ENCODE data around the gene UCN3.

UCN3 gene, protein sequence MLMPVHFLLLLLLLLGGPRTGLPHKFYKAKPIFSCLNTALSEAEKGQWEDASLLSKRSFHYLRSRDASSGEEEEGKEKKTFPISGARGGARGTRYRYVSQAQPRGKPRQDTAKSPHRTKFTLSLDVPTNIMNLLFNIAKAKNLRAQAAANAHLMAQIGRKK
- 0 reads per million in 3 donors for total RNA-seq

DNA sequence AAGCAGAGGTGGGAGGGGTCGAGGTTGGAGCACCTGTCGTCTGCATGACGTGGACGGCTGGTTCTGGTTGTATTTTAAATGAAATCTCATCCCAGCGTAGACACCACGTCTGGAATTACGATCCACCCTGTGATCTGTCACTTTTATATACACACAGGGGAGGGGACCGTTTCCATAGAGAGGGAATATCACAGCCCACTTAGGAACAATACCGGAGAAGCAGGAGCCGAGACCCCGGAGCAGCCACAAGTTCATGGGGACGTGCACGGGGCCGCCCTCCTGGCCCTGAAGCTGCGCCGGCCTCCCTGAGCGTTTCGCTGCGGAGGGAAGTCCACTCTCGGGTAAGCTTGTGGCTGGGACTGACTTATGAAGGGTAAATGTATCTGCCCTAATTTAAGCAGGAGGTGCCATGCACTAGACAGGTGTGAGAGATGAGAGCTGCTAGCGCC is at the start of gene UCN3:
Gene UCN3, plus strand, starts transcription at position 77 of the 449 bp plus-strand sequence. CDS start 8,755 bp downstream, outside the sequence.
- Histone ChIP-seq H3K4me3 (ENCODE audit: insufficient read depth, low read depth, low read length, poor library complexity, severe bottlenecking) (no peak within 1 kb of the TSS), H3K27me3 (replicated peaks; ENCODE audit: control insufficient read depth, insufficient read depth, low read length, poor library complexity, severe bottlenecking) (no peaks in the 10 kb centered on the region), H3K36me3 (ENCODE audit: control insufficient read depth, insufficient read depth, low read length) (no peaks in the 10 kb centered on the region), H3K4me1 (ENCODE audit: control insufficient read depth, insufficient read depth, low read length, poor library complexity, severe bottlenecking) (no peaks in the 10 kb centered on the region), H3K27ac (ENCODE audit: insufficient read depth, low read length, poor library complexity, severe bottlenecking) (no peak within 1 kb of the TSS), H3K9me3 (ENCODE audit: control insufficient read depth, low read length) (no peaks in the 10 kb centered on the region)
- no peak for DNase-seq

DNA sequence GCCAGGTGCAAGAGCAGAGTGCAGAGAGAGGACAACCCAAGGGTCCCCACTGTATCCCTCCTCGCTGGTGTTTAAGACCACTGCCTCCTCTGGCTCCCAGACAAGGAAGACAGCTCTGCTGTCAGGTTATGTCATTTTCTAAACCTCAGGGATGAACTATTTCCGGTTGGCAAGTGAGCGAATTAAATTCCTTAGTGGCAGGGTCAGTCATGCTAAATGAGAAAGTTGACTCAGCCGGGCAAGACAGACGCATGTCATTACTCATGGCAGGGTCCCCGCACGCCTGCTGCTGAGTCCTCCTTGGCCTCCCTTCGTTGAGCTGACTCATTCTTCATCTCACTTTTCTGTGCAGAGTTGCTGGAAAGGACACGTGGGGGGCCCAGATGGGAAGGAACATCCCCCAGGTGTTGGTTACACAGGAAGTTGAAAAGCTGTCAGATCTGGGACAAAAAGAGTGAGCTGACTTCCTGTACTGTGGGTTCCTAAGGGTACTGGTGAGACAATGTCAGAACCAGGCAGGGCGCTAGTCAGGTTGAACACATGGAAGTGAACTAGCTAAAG is 47.1 kb upstream of the UCN3 start:
- no peak overlapping the region for H3K27ac ChIP-seq (ENCODE audit: insufficient read depth, low read length, poor library complexity, severe bottlenecking)
- H3K27me3 ChIP-seq (replicated peaks; ENCODE audit: control insufficient read depth, insufficient read depth, low read length, poor library complexity, severe bottlenecking), result no peaks in the 10 kb centered on the region
- DNase-seq, result peak; percentile 22 to 52 (median 31)
- no peaks in the 10 kb centered on the region for H3K9me3 ChIP-seq (ENCODE audit: control insufficient read depth, low read length)
- H3K36me3 ChIP-seq (ENCODE audit: control insufficient read depth, insufficient read depth, low read length), result no peaks in the 10 kb centered on the region
- peaks cover 7% of the 10 kb centered on the region for H3K4me1 ChIP-seq (ENCODE audit: control insufficient read depth, insufficient read depth, low read length, poor library complexity, severe bottlenecking)
- no peak overlapping the region for H3K4me3 ChIP-seq (ENCODE audit: insufficient read depth, low read depth, low read length, poor library complexity, severe bottlenecking)

GRCh38 chr10:5318148-5318547 is 46.6 kb upstream of the UCN3 start:
- no peak overlapping the region for H3K4me3 ChIP-seq (ENCODE audit: insufficient read depth, low read depth, low read length, poor library complexity, severe bottlenecking)
- H3K4me1 ChIP-seq (ENCODE audit: control insufficient read depth, insufficient read depth, low read length, poor library complexity, severe bottlenecking), result peaks cover 7% of the 10 kb centered on the region
- H3K9me3 ChIP-seq (ENCODE audit: control insufficient read depth, low read length), result no peaks in the 10 kb centered on the region
- no peak overlapping the region for H3K27ac ChIP-seq (ENCODE audit: insufficient read depth, low read length, poor library complexity, severe bottlenecking)
- no peak for DNase-seq
- H3K36me3 ChIP-seq (ENCODE audit: control insufficient read depth, insufficient read depth, low read length), result no peaks in the 10 kb centered on the region
- H3K27me3 ChIP-seq (replicated peaks; ENCODE audit: control insufficient read depth, insufficient read depth, low read length, poor library complexity, severe bottlenecking), result no peaks in the 10 kb centered on the region

DNA sequence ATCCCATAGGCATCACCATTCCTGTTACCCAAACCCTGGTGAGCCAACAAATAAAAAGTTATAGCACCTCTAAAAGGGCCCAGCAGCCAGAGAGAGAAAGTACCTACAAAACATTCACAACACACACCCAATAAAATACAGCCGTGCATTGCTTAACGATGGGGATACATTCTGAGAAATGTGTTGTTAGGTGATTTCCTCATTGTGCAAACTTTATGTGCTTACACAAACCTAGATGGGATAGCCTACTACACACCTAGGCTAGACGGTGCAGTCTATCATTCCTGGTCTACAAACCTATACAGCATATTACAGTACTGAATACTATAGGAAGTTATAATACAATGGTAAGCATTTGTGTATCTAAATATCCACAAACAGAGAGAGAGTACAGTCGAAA is 44.9 kb upstream of the UCN3 start:
- peaks cover 4% of the 10 kb centered on the region for H3K4me1 ChIP-seq (ENCODE audit: control insufficient read depth, insufficient read depth, low read length, poor library complexity, severe bottlenecking)
- no peak overlapping the region for H3K27ac ChIP-seq (ENCODE audit: insufficient read depth, low read length, poor library complexity, severe bottlenecking)
- no peaks in the 10 kb centered on the region for H3K36me3 ChIP-seq (ENCODE audit: control insufficient read depth, insufficient read depth, low read length)
- no peaks in the 10 kb centered on the region for H3K9me3 ChIP-seq (ENCODE audit: control insufficient read depth, low read length)
- H3K27me3 ChIP-seq (replicated peaks; ENCODE audit: control insufficient read depth, insufficient read depth, low read length, poor library complexity, severe bottlenecking), result no peaks in the 10 kb centered on the region
- DNase-seq, result no peak
- H3K4me3 ChIP-seq (ENCODE audit: insufficient read depth, low read depth, low read length, poor library complexity, severe bottlenecking), result no peak overlapping the region

DNA sequence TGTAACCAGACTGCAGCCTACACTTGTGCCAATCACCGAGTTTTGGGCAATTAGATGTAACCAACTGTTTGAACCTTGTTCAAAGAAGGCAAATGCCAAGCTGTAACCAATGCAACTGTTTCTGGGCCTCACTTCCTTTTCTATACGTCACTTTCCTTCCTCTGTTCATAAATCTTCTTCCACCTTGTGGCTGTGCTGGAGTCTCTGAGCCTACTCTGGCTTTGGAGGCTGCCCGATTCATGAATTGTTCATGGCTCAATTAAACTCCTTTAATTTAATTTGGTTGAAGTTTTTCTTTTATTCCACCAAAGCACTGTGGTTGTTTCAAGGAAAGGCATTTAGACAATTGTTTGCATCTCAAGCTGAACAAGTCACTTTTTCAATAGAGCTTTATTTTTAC is 43.5 kb upstream of the UCN3 start:
- H3K27ac ChIP-seq (ENCODE audit: insufficient read depth, low read length, poor library complexity, severe bottlenecking), result no peak overlapping the region
- DNase-seq, result no peak
- no peaks in the 10 kb centered on the region for H3K9me3 ChIP-seq (ENCODE audit: control insufficient read depth, low read length)
- H3K4me1 ChIP-seq (ENCODE audit: control insufficient read depth, insufficient read depth, low read length, poor library complexity, severe bottlenecking), result peaks cover 4% of the 10 kb centered on the region
- H3K27me3 ChIP-seq (replicated peaks; ENCODE audit: control insufficient read depth, insufficient read depth, low read length, poor library complexity, severe bottlenecking), result no peaks in the 10 kb centered on the region
- H3K4me3 ChIP-seq (ENCODE audit: insufficient read depth, low read depth, low read length, poor library complexity, severe bottlenecking), result no peak overlapping the region
- H3K36me3 ChIP-seq (ENCODE audit: control insufficient read depth, insufficient read depth, low read length), result no peaks in the 10 kb centered on the region

GRCh38 chr10:5323446-5323845 is 41.3 kb upstream of the UCN3 start:
- H3K4me1 ChIP-seq (ENCODE audit: control insufficient read depth, insufficient read depth, low read length, poor library complexity, severe bottlenecking), result no peaks in the 10 kb centered on the region
- DNase-seq, result no peak
- no peaks in the 10 kb centered on the region for H3K27me3 ChIP-seq (replicated peaks; ENCODE audit: control insufficient read depth, insufficient read depth, low read length, poor library complexity, severe bottlenecking)
- no peaks in the 10 kb centered on the region for H3K36me3 ChIP-seq (ENCODE audit: control insufficient read depth, insufficient read depth, low read length)
- no peaks in the 10 kb centered on the region for H3K9me3 ChIP-seq (ENCODE audit: control insufficient read depth, low read length)
- H3K27ac ChIP-seq (ENCODE audit: insufficient read depth, low read length, poor library complexity, severe bottlenecking), result no peak overlapping the region
- H3K4me3 ChIP-seq (ENCODE audit: insufficient read depth, low read depth, low read length, poor library complexity, severe bottlenecking), result no peak overlapping the region

DNA sequence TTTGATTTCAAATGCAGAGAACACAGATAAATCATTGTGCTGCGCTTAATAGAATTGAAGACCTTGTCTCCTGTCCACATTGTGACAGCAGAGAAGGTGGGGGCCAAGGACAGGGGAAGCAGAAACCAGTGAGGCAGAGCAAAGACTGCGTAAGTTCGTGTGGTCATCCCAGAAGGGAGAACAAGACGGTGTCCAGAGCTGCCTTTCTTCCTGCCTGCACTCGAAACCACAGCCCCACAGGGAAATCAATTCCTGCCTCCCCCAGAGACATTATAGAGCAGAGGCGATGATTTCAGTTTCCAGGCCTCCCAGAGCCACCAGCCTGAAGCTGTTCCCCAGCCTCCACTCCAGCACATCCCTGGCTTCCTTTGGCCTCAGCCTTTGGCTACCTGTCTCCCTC is 39.7 kb upstream of the UCN3 start:
- Histone ChIP-seq H3K4me3 (ENCODE audit: insufficient read depth, low read depth, low read length, poor library complexity, severe bottlenecking) (no peak overlapping the region), H3K4me1 (ENCODE audit: control insufficient read depth, insufficient read depth, low read length, poor library complexity, severe bottlenecking) (no peaks in the 10 kb centered on the region), H3K36me3 (ENCODE audit: control insufficient read depth, insufficient read depth, low read length) (no peaks in the 10 kb centered on the region), H3K27me3 (replicated peaks; ENCODE audit: control insufficient read depth, insufficient read depth, low read length, poor library complexity, severe bottlenecking) (no peaks in the 10 kb centered on the region), H3K27ac (ENCODE audit: insufficient read depth, low read length, poor library complexity, severe bottlenecking) (no peak overlapping the region), H3K9me3 (ENCODE audit: control insufficient read depth, low read length) (no peaks in the 10 kb centered on the region)
- no peak for DNase-seq

- no peak for DNase-seq
- Histone ChIP-seq H3K4me3 (ENCODE audit: insufficient read depth, low read depth, low read length, poor library complexity, severe bottlenecking) (no peak overlapping the region), H3K36me3 (ENCODE audit: control insufficient read depth, insufficient read depth, low read length) (no peaks in the 10 kb centered on the region), H3K4me1 (ENCODE audit: control insufficient read depth, insufficient read depth, low read length, poor library complexity, severe bottlenecking) (peaks cover 4% of the 10 kb centered on the region), H3K9me3 (ENCODE audit: control insufficient read depth, low read length) (no peaks in the 10 kb centered on the region), H3K27ac (ENCODE audit: insufficient read depth, low read length, poor library complexity, severe bottlenecking) (no peak overlapping the region), H3K27me3 (replicated peaks; ENCODE audit: control insufficient read depth, insufficient read depth, low read length, poor library complexity, severe bottlenecking) (no peaks in the 10 kb centered on the region)
Measured at GRCh38 chr10:5334196-5334880, 30.4 kb upstream of the UCN3 start.

GRCh38 chr10:5338010-5338409 is 26.8 kb upstream of the UCN3 start:
- peaks cover 4% of the 10 kb centered on the region for H3K4me1 ChIP-seq (ENCODE audit: control insufficient read depth, insufficient read depth, low read length, poor library complexity, severe bottlenecking)
- H3K27me3 ChIP-seq (replicated peaks; ENCODE audit: control insufficient read depth, insufficient read depth, low read length, poor library complexity, severe bottlenecking), result no peaks in the 10 kb centered on the region
- no peaks in the 10 kb centered on the region for H3K36me3 ChIP-seq (ENCODE audit: control insufficient read depth, insufficient read depth, low read length)
- no peak for DNase-seq
- no peaks in the 10 kb centered on the region for H3K9me3 ChIP-seq (ENCODE audit: control insufficient read depth, low read length)
- H3K4me3 ChIP-seq (ENCODE audit: insufficient read depth, low read depth, low read length, poor library complexity, severe bottlenecking), result no peak overlapping the region
- no peak overlapping the region for H3K27ac ChIP-seq (ENCODE audit: insufficient read depth, low read length, poor library complexity, severe bottlenecking)

GRCh38 chr10:5343092-5343491 is 21.7 kb upstream of the UCN3 start:
- H3K4me3 ChIP-seq (ENCODE audit: insufficient read depth, low read depth, low read length, poor library complexity, severe bottlenecking), result no peak overlapping the region
- DNase-seq, result no peak
- no peaks in the 10 kb centered on the region for H3K9me3 ChIP-seq (ENCODE audit: control insufficient read depth, low read length)
- no peaks in the 10 kb centered on the region for H3K36me3 ChIP-seq (ENCODE audit: control insufficient read depth, insufficient read depth, low read length)
- H3K27ac ChIP-seq (ENCODE audit: insufficient read depth, low read length, poor library complexity, severe bottlenecking), result no peak overlapping the region
- no peaks in the 10 kb centered on the region for H3K27me3 ChIP-seq (replicated peaks; ENCODE audit: control insufficient read depth, insufficient read depth, low read length, poor library complexity, severe bottlenecking)
- H3K4me1 ChIP-seq (ENCODE audit: control insufficient read depth, insufficient read depth, low read length, poor library complexity, severe bottlenecking), result no peaks in the 10 kb centered on the region
